Measurements from ENCODE around the gene ZNF709.
A peak's percentile ranks its signal among the peaks of the same experiment; 100 is the strongest.
"Not testable (repeated sequence)": the region's sequence is repeated elsewhere in the genome, so short reads cannot be mapped to it uniquely, and the experiment has no call there.

Gene ZNF709

DNA sequence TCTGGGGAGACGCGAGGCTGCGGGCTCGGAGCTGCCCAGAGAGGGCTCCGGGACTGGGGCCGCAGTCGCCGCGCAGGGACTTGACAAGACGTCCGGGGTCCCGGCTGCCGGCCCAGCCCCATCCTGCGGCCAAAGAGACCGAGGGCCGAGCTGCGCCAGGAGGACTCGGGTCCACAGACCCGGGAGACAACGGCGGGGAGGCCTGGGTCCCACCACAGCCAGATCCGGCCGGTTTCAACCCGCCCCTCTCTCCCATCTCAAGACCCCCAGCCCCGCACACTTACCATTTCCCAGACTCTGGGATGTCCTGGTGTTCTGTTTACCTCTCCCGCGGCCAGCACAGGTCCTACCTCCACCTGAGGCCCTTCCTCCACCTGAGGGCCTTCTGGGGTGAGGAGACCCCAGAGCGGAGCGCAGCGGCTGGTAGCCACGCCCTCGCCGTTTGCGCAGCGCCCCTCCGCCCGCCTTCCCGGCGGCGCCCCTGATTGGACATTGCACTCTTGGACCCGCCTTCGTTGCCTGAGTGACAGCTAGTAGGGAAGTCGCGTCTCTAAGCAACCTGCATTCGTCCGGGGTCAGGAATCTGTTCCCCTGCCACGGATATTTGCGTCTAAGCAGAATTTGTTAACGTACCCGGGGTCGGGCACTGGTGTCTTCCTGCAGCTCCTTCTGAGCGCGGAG is at the start of gene ZNF709:
Gene ZNF709 (minus strand): TSS at position 446 of the 681 bp plus-strand sequence. CDS start 159 bp downstream, at position 287.
- DNase-seq (ENCODE audit: low read depth in 2 of 2), result peak; percentile 78 to 81

DNA sequence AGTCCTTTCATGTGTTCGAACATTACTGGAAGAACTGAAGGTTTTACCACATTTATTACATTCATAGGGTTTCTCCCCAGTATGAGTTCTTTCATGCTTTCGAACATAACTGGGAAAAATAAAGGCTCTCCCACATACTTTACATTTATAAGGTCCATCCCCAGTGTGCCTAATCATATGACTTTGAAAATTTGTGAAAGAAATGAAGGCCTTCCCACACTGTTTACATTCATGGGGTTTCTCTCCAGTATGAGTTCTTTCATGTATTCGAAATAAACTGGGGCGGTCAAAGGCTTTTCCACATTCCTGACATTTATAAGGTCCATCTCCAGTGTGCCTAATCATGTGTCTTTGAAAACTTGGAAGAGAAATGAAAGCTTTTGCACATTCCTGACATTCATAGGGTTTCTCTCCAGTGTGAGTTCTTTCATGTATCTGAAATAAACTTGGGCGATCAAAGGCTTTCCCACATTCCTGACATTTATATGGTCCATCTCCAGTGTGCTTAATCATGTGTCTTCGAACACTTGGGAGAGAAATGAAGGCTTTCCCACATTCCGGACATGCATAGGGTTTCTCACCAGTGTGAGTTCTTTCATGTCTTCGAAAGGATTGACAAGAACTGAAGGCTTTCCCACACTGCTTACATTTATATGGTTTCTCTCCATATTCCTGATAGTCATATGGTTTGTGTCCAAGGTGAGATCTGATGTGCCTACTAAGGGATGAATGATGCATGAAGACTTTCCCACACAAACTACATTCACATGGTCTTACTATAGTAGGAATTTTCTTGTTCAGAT is 42.6 kb upstream of the ZNF709 start:
- no peak for DNase-seq (ENCODE audit: low read depth in 2 of 2)

DNA sequence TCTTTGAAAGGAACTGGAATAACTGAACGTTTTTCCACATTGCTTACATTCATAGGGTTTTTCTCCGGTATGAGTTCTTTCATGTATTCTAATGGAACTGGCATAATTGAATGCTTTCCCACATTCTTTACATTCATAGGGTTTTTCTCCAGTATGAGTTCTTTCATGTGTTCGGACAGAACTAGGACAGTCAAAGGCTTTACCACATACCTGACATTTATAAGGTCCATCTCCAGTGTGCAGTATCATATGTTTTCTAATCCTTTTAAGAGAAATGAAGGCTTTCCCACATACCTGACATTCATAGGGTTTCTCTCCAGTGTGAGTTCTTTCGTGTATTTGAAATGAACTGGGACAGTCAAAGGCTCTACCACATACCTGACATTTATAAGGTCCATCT is 41.9 kb upstream of the ZNF709 start:
- no peak for DNase-seq (ENCODE audit: low read depth in 2 of 2)

DNA sequence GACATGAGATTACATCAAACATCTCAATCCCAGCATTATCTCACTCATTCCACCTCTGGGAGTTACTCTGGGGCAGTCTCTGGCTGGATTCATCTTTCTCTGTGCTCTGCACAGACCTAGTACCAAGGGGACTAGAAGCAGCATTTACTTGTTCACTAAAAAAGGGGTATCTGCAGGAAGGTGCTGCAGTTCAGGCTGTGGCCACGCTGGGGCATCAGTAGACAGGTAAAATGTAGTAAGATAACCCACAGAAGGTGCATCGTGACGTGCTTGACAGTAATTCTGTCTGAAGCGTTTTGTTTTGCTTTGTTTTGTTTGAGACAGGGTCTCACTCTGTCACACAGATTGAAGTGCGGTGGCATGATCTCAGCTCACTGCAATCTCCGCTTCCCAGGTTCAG is 37.4 kb upstream of the ZNF709 start:
- no peak for DNase-seq (ENCODE audit: low read depth in 2 of 2)

- no peak for DNase-seq (ENCODE audit: low read depth in 2 of 2)
These were observed 29.0 kb upstream of the ZNF709 start for GRCh38 chr19:12513531-12514061.

DNA sequence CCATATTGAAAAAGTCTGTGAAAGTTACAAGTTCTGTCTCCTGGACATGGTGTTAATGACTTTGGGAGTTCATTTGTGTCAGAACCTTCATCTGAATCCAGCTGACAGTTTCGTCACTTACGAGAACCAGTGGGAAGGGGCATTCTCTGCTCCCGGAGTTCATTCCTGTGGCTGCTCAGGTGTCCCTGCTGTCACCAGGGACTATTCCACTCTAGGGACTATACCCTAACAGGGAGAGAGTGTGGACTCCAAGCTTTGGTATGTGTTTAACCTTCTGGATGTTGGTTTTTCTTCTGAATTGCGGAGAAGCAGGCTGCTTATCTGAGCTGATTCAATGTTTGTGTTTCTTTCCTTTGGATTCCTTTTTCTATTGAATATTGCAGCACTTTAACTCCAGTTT is 12.4 kb upstream of the ZNF709 start:
- DNase-seq (ENCODE audit: low read depth in 2 of 2), result no peak

DNA sequence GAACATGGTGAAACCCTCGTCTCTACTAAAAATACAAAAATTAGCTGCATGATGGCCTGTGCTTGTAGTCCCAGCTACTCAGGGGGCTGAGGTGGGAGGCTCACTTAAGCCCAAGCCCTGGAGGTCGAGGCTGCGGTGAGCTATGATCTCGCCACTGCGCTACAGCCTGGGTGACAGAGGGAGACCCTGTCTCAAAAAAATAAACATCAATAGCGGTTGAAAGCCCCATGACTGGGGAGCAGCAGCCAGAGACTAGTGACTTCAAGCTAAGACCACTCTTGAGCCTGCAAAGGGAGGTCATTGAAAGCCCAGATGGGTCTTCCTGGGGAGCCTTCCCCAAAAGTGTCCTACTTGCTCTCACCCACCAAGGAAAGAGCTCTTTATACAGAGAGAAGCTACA is 11.9 kb upstream of the ZNF709 start:
- DNase-seq (ENCODE audit: low read depth in 2 of 2), result no peak

GRCh38 chr19:12495002-12495802 is 10.6 kb upstream of the ZNF709 start:
- peak; percentile 86 to 89 for DNase-seq (ENCODE audit: low read depth in 2 of 2)

DNA sequence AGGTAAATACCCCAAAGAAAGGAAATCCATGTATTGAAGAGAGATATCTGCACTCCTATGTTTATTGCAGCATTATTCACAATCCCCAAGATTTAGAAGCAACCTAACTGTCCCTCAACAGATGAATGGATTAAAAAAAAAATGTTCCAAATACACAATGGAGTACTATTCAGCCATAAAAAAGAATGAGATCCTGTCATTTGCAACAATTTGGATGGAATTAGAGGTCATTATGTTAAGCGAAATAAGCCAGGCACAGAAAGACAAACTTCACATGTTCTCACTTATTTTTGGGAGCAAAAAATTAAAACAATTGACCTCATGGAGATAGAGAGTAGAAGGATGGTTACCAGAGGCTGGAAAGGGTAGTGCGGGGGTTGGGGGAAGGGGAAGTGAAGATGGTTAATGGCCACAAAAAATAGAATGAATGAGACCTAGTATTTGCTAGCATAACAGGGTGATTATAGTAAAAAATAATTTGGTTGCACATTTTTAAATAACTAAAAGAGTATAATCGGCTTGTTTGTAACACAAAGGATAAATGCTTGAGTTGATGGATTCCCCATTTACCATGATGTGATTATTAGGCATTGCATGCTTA is 9.7 kb upstream of the ZNF709 start:
- no peak for DNase-seq (ENCODE audit: low read depth in 2 of 2)

DNA sequence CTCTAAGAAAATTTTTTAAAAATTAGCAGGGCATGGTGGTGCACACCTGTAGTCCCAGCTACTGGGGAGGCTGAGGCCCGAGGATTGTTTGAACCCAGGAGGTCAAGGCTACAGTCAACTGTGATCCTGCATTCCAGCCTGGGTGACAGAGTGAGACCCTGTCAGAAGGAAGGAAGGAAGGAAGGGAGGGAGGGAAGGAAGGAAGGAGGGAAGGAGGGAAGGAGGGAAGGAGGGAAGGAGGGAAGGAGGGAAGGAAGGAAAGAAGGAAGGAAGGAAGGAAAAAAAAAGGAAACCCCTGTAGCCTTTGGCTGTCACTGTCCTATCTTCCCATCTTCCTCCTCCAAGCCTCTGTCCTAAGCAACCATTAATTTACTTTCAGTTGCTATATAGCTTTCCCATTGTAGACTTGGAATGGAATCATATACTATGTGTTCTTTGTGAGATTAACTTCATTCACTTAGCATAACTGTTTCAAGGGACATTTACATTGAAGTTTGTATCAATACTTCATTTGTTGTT is 1.7 kb upstream of the ZNF709 start:
- DNase-seq (ENCODE audit: low read depth in 2 of 2), result not testable (repeated sequence)

- no peak for DNase-seq (ENCODE audit: low read depth in 2 of 2)
These were observed 955 bp upstream of the ZNF709 start for GRCh38 chr19:12485571-12485970.

GRCh38 chr19:12485052-12485416 is 418 bp upstream of the ZNF709 start:
- DNase-seq (ENCODE audit: low read depth in 2 of 2), result no peak

- no peak for DNase-seq (ENCODE audit: low read depth in 2 of 2)
These were observed 625 bp downstream of the ZNF709 start for GRCh38 chr19:12484011-12484370.

DNA sequence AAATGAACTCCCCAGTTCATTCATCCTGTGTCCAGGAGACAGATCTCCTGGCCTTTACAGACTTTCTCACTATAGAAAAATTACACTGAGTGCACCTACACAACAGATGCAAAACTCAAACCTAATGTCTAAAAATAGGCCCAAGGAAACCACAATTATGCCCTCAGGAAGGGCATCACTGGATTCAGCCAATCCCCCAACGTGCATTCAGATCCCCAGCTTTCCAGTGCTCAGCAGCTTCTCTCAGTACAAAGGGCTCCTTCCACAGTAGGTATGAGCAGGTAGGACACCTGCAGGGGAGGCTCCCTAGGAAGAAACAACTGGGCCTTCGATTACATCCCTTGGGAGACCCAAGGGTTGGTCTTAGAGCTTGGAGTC is 2.1 kb downstream of the ZNF709 start:
- no peak for DNase-seq (ENCODE audit: low read depth in 2 of 2)

DNA sequence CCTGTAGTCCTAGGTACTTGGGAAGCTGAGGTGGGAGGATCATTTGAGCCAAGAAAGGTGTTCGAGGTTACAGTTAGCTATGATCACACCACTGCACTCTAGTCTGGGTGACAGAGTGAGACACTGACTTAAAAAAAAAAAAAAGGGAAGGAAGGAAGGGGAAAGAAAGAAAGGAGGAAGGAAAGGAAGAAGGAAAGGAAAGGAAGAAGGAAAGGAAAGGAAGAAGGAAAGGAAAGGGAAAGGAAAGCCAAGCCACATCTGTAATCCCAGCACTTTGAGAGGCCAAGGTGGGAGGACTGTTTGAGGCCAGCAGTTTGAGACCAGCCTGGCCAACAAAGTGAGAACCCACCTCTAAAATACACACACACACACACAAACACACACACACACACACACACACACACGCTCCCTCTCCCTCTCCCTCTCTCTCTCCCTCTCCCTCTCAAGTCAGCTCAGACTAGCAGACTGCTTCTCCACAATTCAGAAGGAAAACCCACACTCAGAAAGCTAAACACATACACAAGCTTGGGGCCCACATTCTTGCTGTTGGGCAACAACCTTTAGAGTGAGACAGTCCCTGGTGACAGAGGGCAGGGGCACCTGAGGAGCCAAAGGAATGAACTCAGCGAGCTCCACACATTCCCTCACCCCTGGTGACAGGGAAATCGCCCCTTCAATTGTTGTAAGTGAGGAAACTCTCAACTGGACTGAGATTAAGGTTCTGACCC is 2.7 kb downstream of the ZNF709 start:
- no peak for DNase-seq (ENCODE audit: low read depth in 2 of 2)

DNA sequence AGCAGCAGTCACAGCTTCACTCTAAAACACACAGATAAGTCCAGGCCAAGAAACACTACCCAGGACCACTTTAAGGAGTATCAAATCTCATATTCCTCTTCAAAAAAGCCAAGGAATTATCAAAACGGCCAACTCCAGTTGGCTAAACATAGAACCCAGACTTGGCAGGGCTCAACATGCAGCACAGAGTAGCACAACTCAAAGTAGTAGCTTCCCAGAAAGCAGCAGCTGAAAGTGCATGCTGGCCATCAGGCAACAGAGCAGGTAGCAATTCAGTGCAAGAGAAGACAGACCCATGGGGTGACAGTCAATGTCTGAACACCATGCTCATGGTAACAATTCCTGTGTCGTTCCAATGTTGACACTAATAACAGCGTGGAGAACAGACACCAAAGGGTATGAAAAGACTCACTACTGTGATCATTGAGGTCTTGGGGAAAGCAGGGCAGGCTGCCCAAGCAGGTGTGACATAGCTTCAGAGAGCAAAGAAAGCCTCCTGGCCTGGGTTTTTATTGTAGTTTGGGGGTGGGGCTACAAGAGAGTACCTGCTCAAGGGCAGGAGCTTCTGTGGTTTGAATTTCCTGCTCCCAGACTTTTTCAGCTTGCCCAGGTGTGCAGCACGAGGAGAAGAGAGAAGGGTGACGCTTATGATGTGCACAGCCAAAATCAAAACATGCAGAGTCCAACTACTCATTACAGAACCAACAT is 6.2 kb downstream of the ZNF709 start:
- DNase-seq (ENCODE audit: low read depth in 2 of 2), result no peak

DNA sequence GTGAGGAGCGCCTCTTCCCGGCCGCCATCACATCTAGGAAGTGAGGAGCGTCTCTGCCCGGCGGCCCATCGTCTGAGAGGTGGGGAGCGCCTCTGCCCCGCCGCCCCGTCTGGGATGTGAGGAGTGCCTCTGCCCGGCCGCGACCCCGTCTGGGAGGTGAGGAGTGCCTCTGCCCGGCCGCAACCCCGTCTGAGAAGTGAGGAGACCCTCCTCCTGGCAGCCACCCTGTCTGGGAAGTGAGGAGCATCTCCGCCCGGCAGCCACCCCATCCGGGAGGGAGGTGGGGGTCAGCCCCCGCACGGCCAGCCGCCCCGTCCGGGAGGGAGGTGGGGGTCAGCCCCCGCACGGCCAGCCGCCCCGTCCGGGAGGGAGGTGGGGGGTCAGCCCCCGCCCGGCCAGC is 17.0 kb downstream of the ZNF709 start:
- DNase-seq (ENCODE audit: low read depth in 2 of 2), result not testable (repeated sequence)

- no peak for DNase-seq (ENCODE audit: low read depth in 2 of 2)
These were observed 19.4 kb downstream of the ZNF709 start for GRCh38 chr19:12465211-12465610.

GRCh38 chr19:12464769-12465168 is 19.8 kb downstream of the ZNF709 start:
- DNase-seq (ENCODE audit: low read depth in 2 of 2), result no peak

- DNase-seq (ENCODE audit: low read depth in 2 of 2), result not testable (repeated sequence)
These were observed 20.5 kb downstream of the ZNF709 start for GRCh38 chr19:12464139-12464538.

All from stimulated activated CD8-positive, alpha-beta memory T cell treated with anti-CD3 and anti-CD28 coated beads, Interleukin-15, amount 100 ng/mL, for 4 hours (primary cell).